ENCODE measurements around the gene RAP1A.
A peak's percentile ranks its signal among the peaks of the same experiment; 100 is the strongest.
"Not testable (repeated sequence)": the region's sequence is repeated elsewhere in the genome, so short reads cannot be mapped to it uniquely, and the experiment has no call there.

Gene RAP1A

DNA sequence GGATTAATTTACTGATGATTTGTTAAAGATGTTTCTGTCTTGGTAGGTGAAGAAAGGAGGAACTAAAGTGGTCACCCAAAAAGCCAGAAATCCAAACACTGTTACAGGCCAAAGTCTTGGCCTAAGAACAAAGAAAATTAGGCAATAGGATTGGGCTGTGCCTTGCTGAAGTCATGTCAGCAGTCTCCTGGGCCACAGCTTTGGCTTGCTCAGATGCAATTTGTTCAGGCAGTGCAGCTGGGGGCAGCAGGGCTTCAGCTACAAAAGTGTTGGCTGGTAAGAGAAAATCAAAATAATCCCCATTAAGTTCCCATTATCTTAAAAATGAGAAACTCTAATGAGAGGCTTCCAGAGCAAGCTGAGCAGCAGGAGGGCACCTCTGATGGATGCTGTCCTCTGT lies 14.0 kb upstream of the RAP1A start:
- no peak overlapping the region for H3K4me3 Mint-ChIP-seq
- peaks cover 20% of the 10 kb centered on the region for H3K4me1 Mint-ChIP-seq
- no peak overlapping the region for H3K27ac Mint-ChIP-seq
- TF ChIP-seq, protein P1, sequence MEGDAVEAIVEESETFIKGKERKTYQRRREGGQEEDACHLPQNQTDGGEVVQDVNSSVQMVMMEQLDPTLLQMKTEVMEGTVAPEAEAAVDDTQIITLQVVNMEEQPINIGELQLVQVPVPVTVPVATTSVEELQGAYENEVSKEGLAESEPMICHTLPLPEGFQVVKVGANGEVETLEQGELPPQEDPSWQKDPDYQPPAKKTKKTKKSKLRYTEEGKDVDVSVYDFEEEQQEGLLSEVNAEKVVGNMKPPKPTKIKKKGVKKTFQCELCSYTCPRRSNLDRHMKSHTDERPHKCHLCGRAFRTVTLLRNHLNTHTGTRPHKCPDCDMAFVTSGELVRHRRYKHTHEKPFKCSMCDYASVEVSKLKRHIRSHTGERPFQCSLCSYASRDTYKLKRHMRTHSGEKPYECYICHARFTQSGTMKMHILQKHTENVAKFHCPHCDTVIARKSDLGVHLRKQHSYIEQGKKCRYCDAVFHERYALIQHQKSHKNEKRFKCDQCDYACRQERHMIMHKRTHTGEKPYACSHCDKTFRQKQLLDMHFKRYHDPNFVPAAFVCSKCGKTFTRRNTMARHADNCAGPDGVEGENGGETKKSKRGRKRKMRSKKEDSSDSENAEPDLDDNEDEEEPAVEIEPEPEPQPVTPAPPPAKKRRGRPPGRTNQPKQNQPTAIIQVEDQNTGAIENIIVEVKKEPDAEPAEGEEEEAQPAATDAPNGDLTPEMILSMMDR (IDR thresholded peaks at IDR 0.05; ENCODE audit: unreplicated experiment in 3 of 3), result no peak
- H3K27me3 Mint-ChIP-seq (ENCODE audit: low read depth), result no peaks in the 10 kb centered on the region
- peaks cover 8% of the 10 kb centered on the region for H3K36me3 Mint-ChIP-seq (ENCODE audit: low read depth)
- H3K9me3 Mint-ChIP-seq, result peaks cover 6% of the 10 kb centered on the region

- H3K36me3 Mint-ChIP-seq (ENCODE audit: low read depth); H3K4me3 Mint-ChIP-seq; H3K9me3 Mint-ChIP-seq; H3K27me3 Mint-ChIP-seq (ENCODE audit: low read depth): not testable (repeated sequence)
- peak overlapping the region in 2 of 3 experiments; percentile 17 to 33 for H3K27ac Mint-ChIP-seq
- H3K4me1 Mint-ChIP-seq, result peaks cover 20% of the 10 kb centered on the region
These were observed 13.0 kb upstream of the RAP1A start for GRCh38 chr1:111606457-111607215.

DNA sequence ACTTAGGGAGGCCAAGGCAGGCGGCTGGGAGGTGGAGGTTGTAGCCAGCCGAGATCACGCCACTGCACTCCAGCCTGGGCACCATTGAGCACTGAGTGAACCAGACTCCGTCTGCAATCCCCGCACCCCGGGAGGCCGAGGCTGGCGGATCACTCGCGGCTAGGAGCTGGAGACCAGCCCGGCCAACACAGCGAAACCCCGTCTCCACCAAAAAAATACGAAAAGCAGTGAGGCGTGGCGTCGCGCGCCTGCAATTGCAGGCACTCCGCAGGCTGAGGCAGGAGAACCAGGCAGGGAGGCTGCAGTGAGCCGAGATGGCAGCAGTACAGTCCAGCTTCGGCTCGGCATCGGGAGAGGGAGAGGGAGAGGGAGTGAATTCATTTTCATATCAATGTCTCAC lies 11.1 kb upstream of the RAP1A start:
- not testable (repeated sequence) for H3K27ac Mint-ChIP-seq; H3K27me3 Mint-ChIP-seq (ENCODE audit: low read depth); H3K4me3 Mint-ChIP-seq; H3K36me3 Mint-ChIP-seq (ENCODE audit: low read depth); H3K9me3 Mint-ChIP-seq
- peaks cover 20% of the 10 kb centered on the region for H3K4me1 Mint-ChIP-seq

DNA sequence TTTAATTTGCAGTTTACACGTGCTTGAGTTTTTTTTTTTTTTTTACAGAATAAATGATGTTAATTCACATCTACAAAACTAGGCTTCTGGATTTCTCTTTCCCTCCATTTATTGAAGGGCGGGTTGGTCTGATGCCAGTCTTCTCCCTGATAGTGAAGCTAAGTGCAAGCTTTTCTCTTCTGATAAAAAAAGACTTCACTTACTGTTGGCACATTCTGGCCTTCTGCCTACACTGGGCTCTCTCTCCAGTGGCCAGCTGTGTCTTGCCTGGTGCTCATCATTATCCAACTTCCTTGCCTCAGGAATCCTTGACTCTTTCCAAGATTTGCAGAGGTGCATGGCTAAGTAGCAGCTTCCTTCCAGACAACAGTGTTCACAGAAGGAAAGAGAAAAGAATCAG lies 7.6 kb upstream of the RAP1A start:
- TF ChIP-seq, protein P1 (IDR thresholded peaks at IDR 0.05; ENCODE audit: unreplicated experiment in 3 of 3), result no peak
- no peak overlapping the region for H3K27ac Mint-ChIP-seq

DNA sequence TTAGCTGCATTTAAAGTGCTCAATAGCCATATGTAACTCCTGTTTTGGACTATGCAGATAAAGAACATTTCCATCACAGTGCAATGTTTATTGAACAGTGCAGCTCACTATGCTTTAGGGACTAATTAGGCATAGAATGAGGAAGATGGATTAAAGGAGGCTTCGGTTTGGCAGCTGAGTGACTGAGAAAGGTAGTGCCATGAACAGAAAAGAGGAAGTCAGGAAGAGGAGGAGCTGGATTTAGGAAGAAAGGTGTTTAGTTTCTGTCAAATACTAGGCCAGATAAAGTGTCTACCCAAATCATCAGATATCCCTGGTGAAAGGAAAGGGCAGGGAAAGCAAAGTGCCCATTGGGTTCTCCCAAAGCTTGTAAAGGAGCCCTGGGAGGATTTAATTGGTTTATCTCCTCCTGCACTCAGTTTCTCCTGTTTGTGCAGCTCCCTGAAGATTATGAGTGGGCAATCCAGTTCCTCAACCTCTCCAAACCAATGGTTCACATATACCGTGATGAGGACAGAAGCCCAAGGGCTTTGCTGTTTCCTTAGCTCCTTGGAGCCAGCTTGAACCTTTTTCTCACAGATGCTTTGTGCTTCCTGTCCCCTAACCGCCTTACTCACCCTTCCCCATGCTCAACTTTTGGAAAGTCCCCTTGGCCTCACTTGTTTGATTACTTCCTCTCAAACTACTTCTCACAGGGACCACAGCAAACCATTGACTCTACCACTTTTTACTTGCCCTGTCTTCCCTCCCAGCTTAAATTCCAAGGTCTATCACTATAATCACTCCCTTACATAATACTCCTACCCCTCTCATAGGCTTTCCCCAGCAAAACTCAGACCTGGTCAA lies 3.5 kb upstream of the RAP1A start:
- Mint-ChIP-seq H3K4me3 (peak overlapping the region in 1 of 3 experiments; percentile 74), H3K4me1 (peaks cover 18% of the 10 kb centered on the region), H3K27me3 (ENCODE audit: low read depth) (no peaks in the 10 kb centered on the region), H3K9me3 (no peaks in the 10 kb centered on the region), H3K27ac (no peak overlapping the region), H3K36me3 (ENCODE audit: low read depth) (no peaks in the 10 kb centered on the region)
- TF ChIP-seq, protein P1 (IDR thresholded peaks at IDR 0.05; ENCODE audit: unreplicated experiment in 3 of 3), result no peak

More for the DNA sequence above, 7.6 kb upstream of the RAP1A start:
- no peak overlapping the region for H3K4me3 Mint-ChIP-seq
- H3K9me3 Mint-ChIP-seq, result peaks cover 6% of the 10 kb centered on the region
- H3K36me3 Mint-ChIP-seq (ENCODE audit: low read depth), result peaks cover 8% of the 10 kb centered on the region
- no peaks in the 10 kb centered on the region for H3K27me3 Mint-ChIP-seq (ENCODE audit: low read depth)
- H3K4me1 Mint-ChIP-seq, result peaks cover 15% of the 10 kb centered on the region

- Mint-ChIP-seq H3K27me3 (ENCODE audit: low read depth) (no peaks in the 10 kb centered on the region), H3K4me3 (peak overlapping the region; percentile 57 to 82 (median 75)), H3K9me3 (no peaks in the 10 kb centered on the region), H3K4me1 (peaks cover 34% of the 10 kb centered on the region), H3K36me3 (ENCODE audit: low read depth) (no peaks in the 10 kb centered on the region), H3K27ac (peak overlapping the region in 2 of 3 experiments; percentile 29 to 85)
- TF ChIP-seq, protein P1 (IDR thresholded peaks at IDR 0.05; ENCODE audit: unreplicated experiment in 3 of 3), result no peak
These were observed 1.5 kb upstream of the RAP1A start for GRCh38 chr1:111618081-111618480.
